ENCODE results near the gene CALM3.

Gene CALM3

DNA sequence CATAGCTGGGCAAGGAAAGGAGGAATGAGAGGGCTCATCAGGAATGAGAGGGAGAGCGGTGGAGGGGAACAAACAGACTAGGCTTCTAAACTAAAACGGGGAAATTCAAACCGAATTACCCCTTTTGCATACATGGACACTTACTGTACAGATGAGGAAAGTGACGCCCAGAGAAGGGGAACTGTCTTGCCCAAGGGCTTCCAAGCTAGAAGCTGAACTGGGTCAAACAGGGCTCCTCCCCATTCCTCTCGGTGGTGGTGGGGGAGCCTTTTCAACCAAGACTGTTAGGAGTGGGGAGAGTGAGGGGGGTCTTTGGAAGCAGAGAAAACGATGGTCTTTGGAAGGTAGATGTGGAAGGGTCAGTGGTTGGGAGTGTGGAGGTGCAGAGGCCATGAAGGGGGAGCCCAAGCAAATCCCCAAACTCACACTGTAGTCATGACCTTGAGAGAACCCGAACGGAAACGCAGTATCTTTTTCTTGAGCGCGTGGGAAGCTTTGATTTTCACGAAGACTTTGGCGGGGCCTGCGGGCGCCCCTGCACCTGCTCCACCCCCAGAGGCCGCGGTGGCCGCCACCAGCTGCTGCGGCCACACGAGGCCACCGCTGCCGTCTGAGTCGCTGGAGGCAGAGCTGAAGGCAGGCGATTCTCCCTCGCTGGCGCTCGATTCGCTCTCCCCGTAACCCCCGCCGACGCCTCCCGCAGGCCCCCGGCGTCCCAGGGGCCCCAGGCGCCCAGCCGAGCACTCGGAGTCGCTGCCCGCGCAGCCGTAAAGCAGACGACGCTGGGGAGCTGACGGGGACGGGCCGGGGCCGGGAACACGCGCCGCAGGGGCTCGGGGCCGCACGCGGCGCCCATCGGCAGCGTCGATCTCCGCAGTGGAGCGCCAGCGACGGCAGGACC, 47.2 kb downstream of the CALM3 start:
- DNase-seq (ENCODE audit: extremely low read depth, insufficient read length): no peak
- TF ChIP-seq, protein P1, sequence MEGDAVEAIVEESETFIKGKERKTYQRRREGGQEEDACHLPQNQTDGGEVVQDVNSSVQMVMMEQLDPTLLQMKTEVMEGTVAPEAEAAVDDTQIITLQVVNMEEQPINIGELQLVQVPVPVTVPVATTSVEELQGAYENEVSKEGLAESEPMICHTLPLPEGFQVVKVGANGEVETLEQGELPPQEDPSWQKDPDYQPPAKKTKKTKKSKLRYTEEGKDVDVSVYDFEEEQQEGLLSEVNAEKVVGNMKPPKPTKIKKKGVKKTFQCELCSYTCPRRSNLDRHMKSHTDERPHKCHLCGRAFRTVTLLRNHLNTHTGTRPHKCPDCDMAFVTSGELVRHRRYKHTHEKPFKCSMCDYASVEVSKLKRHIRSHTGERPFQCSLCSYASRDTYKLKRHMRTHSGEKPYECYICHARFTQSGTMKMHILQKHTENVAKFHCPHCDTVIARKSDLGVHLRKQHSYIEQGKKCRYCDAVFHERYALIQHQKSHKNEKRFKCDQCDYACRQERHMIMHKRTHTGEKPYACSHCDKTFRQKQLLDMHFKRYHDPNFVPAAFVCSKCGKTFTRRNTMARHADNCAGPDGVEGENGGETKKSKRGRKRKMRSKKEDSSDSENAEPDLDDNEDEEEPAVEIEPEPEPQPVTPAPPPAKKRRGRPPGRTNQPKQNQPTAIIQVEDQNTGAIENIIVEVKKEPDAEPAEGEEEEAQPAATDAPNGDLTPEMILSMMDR (IDR thresholded peaks at IDR 0.05; ENCODE audit: insufficient read depth, low read length, poor library complexity, severe bottlenecking): no peak
- Histone ChIP-seq H3K36me3 (ENCODE audit: control insufficient read depth, insufficient read depth, low read length) (no peaks in the 10 kb centered on the region), H3K27me3 (replicated peaks; ENCODE audit: control insufficient read depth, insufficient read depth, low read length) (peaks cover 2% of the 10 kb centered on the region; the same call in 1 of the 2 replicates), H3K4me3 (replicated peaks; ENCODE audit: low read depth, low read length) (no peak overlapping the region)

DNA sequence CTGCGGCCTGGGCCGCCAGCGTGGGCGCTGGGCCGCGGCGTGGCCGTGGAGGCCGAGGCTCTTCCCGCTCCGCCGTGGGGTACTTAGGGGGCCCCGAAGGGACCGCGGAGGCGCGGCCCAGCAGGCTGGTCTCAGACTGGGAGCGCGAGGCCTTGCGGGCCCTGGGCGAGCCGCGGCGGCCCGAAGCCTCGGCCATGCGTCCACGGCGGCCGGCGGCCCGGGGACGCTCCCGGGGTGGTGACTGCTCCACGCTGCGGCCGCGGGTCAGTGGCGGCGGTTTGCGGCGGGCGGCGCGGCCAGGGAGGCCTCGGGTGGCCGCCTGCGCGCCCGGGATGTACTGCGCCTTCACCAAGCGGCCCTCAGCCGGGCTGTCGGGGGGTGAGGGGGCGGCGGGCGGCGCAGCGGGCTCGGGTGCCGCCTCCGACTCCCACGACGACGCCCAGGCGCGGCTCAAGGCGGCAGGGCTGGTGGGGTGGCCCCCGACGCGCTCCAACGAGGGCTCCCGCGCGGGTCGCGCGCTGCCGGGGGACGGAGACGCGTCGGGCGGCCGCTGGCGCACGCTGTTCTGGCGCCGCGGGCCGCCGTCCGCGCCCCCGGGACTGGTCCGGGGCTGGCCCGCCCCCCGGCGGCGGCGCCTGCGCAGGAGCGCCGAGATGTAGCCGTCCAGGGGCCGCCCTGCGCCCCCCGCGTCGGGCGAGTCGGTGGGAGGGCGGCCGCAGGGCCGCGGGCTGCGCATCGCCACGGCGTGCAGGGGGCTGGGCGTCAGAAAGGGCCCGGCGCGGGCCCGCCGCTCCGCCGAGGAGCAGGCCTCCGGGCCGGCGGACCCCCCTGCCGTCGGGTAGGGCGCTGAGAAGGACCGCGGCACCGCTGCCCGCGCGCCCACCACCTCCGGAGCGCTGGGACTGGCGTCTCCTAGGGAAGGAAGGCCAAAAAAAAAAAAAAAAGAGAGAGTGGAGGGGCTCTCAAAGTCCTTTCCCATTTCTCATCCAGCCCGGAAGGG, 48.1 kb downstream of the CALM3 start:
- Histone ChIP-seq H3K4me3 (replicated peaks; ENCODE audit: low read depth, low read length) (no peak overlapping the region), H3K36me3 (ENCODE audit: control insufficient read depth, insufficient read depth, low read length) (no peaks in the 10 kb centered on the region), H3K27me3 (replicated peaks; ENCODE audit: control insufficient read depth, insufficient read depth, low read length) (peaks cover 2% of the 10 kb centered on the region; the same call in 1 of the 2 replicates)
- DNase-seq (ENCODE audit: extremely low read depth, insufficient read length): no peak
- TF ChIP-seq, protein P1 (IDR thresholded peaks at IDR 0.05; ENCODE audit: insufficient read depth, low read length, poor library complexity, severe bottlenecking): no peak

DNA sequence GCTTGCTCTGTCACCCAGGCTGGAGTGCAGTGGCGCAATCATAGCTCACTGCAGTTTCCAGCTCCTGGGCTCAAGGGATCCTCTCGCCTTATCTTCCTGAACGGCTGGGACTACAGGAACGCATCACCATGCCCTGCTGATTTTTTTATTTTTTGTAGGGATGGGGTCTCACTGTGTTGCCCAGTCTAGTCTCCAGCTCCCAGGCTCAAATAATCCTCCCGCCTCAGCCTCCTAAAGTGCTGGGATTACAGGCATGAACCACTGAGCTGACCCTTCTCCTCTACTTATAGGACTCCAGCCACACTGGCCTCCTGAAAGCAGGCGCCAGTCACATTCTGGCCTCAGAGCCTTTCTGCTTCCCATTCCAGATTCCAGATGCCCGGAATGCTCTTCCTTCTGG, 49.3 kb downstream of the CALM3 start:
- TF ChIP-seq, protein P1 (IDR thresholded peaks at IDR 0.05; ENCODE audit: insufficient read depth, low read length, poor library complexity, severe bottlenecking): no peak
- no peaks in the 10 kb centered on the region for H3K36me3 ChIP-seq (ENCODE audit: control insufficient read depth, insufficient read depth, low read length)
- peaks cover 2% of the 10 kb centered on the region; the same call in 1 of the 2 replicates for H3K27me3 ChIP-seq (replicated peaks; ENCODE audit: control insufficient read depth, insufficient read depth, low read length)
- no peak for DNase-seq (ENCODE audit: extremely low read depth, insufficient read length)
- no peak overlapping the region for H3K4me3 ChIP-seq (replicated peaks; ENCODE audit: low read depth, low read length)

DNA sequence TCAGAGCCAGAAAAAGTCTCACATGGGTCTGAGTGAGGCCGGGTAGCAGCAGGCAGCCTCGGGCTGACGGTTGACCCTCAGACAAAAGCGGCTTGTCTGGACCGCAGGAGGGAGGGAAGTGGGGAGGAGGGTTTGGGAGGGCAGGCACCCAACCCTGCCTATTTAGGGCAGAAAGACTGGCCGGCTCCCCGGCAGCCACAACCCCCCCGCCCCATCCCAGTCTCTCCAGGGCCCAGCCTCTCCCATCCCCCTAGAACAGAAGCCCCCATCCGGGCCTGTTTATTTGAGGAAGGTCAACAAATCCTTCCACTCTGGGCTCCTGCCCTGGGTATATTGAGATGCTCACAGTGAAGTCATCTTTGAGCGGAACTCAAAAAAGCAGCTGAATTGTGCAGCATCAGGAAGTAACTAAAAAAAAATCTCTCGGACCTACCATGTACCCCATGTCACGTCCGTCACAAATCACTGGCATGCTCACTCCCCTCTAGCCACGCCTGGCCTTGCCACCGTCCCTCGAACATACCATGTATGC, 53.6 kb downstream of the CALM3 start:
- DNase-seq (ENCODE audit: extremely low read depth, insufficient read length): no peak
- H3K27me3 ChIP-seq (replicated peaks; ENCODE audit: control insufficient read depth, insufficient read depth, low read length): peaks cover 1% of the 10 kb centered on the region; the same call in 1 of the 2 replicates
- no peaks in the 10 kb centered on the region for H3K36me3 ChIP-seq (ENCODE audit: control insufficient read depth, insufficient read depth, low read length)
- H3K4me3 ChIP-seq (replicated peaks; ENCODE audit: low read depth, low read length): no peak overlapping the region
- TF ChIP-seq, protein P1 (IDR thresholded peaks at IDR 0.05; ENCODE audit: insufficient read depth, low read length, poor library complexity, severe bottlenecking): no peak

DNA sequence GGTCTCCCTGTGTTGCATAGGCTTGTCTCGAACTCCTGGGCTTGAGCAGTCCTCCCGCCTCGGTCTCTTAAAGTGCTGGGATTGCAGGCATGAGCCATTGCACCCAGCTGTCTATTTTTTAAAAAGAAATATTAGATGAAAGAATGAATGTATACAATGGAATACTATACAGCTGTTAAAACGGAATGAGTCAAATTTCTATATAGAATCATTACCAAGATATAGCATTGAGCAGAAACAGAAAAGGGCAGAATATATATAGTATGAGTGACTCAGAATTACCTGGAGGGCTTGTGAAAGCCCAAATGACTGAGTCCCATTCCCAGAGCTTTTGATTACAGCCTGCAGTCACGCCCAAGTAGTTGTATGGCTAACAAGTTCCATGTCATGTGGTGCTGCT, 55.4 kb downstream of the CALM3 start:
- Histone ChIP-seq H3K4me3 (replicated peaks; ENCODE audit: low read depth, low read length) (no peak overlapping the region), H3K36me3 (ENCODE audit: control insufficient read depth, insufficient read depth, low read length) (no peaks in the 10 kb centered on the region), H3K27me3 (replicated peaks; ENCODE audit: control insufficient read depth, insufficient read depth, low read length) (peaks cover 1% of the 10 kb centered on the region)
- DNase-seq (ENCODE audit: extremely low read depth, insufficient read length): no peak
- TF ChIP-seq, protein P1 (IDR thresholded peaks at IDR 0.05; ENCODE audit: insufficient read depth, low read length, poor library complexity, severe bottlenecking): no peak
